ENCODE measurements around the gene SDF4.

SDF4 gene

DNA sequence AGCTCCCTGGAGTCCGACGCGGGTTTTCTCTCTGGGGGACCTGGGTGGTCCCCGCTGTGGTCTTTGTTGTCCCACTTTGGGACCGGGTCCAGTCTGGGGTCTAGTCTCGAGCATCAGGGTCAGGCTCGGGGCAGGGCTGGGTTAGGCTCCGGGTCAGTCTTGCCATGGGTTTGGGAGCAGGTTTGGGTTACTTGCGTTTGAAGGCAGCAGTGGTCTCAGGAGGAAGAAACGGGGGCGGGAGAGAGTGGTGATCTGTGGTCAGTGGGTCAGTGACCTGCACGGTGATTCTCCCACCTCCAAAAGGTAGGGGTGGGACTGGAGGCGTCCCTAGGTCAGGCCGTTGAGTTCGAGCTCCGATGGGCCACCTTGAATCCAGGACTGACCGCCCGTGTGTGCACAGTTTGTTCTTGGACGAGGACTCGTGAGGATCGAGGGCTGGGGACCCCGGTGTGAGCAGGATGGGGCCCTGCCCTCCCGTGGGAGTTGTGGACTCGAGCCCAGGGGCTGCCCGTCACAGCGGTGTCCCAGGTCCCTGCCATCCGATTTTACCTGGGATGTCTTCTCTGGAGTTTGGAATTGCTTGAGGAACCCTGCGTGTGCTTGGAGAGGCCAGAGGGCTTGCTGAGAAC, 2.5 kb upstream of the SDF4 start:
- TF ChIP-seq, protein P1, sequence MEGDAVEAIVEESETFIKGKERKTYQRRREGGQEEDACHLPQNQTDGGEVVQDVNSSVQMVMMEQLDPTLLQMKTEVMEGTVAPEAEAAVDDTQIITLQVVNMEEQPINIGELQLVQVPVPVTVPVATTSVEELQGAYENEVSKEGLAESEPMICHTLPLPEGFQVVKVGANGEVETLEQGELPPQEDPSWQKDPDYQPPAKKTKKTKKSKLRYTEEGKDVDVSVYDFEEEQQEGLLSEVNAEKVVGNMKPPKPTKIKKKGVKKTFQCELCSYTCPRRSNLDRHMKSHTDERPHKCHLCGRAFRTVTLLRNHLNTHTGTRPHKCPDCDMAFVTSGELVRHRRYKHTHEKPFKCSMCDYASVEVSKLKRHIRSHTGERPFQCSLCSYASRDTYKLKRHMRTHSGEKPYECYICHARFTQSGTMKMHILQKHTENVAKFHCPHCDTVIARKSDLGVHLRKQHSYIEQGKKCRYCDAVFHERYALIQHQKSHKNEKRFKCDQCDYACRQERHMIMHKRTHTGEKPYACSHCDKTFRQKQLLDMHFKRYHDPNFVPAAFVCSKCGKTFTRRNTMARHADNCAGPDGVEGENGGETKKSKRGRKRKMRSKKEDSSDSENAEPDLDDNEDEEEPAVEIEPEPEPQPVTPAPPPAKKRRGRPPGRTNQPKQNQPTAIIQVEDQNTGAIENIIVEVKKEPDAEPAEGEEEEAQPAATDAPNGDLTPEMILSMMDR (IDR thresholded peaks at IDR 0.05; ENCODE audit: low read depth, low read length, missing control alignments): no peak
- no peak for DNase-seq (ENCODE audit: extremely low read depth, low read depth)
- no peak overlapping the region for H3K4me3 ChIP-seq (replicated peaks; ENCODE audit: low read depth, low read length)

DNA sequence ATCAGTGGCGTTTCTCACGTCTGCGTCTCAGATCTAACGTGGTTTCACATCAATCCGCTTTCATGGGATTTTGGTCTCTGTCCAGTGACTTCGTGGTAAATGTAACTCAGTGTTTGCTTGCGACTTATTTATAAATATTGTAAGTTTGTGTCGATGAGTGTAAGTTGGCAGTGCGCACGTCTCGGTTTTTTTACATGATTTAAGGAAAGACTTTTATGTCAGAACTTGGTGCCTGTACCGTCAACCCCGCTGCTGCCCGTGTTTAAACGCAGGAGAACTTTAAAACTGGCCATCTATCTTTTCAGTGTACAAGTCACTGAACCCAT, 1.7 kb upstream of the SDF4 start:
- TF ChIP-seq, protein P1 (IDR thresholded peaks at IDR 0.05; ENCODE audit: low read depth, low read length, missing control alignments): no peak
- no peak for DNase-seq (ENCODE audit: extremely low read depth, low read depth)
- peak overlapping the region; percentile 7; the same call in 1 of the 2 replicates for H3K4me3 ChIP-seq (replicated peaks; ENCODE audit: low read depth, low read length)

DNA sequence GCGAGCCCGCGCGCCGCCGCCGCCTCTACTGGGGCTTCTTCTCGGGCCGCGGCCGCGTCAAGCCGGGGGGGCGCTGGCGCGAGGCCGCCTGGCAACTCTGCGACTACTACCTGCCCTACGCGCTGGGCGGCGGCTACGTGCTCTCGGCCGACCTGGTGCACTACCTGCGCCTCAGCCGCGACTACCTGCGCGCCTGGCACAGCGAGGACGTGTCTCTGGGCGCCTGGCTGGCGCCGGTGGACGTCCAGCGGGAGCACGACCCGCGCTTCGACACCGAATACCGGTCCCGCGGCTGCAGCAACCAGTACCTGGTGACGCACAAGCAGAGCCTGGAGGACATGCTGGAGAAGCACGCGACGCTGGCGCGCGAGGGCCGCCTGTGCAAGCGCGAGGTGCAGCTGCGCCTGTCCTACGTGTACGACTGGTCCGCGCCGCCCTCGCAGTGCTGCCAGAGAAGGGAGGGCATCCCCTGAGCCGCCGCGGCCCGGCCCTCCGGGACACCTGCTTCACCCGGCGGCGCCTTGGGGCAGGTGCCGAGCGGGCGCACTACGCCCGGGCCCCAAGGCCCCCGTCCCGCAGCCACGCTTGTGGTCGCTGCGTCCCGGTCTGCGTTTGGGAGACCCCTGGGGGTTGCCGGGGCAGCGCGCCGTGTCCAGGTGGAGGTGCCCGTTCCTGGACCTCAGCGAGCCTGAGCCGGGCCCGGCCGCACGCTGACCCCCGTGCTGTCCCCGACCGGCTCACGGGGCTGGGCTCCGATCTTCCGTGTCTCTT, 1.2 kb upstream of the SDF4 start:
- no peak for DNase-seq (ENCODE audit: extremely low read depth, low read depth)
- H3K4me3 ChIP-seq (replicated peaks; ENCODE audit: low read depth, low read length): peak overlapping the region; percentile 31
- TF ChIP-seq, protein P1 (IDR thresholded peaks at IDR 0.05; ENCODE audit: low read depth, low read length, missing control alignments): no peak

- peak within 1 kb of the TSS; percentile 96 for H3K4me3 ChIP-seq (replicated peaks; ENCODE audit: low read depth, low read length)
- no peak for DNase-seq (ENCODE audit: extremely low read depth, low read depth)
- TF ChIP-seq, protein P1 (IDR thresholded peaks at IDR 0.05; ENCODE audit: low read depth, low read length, missing control alignments): no peak
Measured at GRCh38 chr1:1232208-1232795, 501 bp upstream of the SDF4 start, which contains the start of gene B3GALT6. Gene B3GALT6, plus strand, starts transcription at chr1:1232237. Its CDS starts 42 bp downstream, at chr1:1232279.

DNA sequence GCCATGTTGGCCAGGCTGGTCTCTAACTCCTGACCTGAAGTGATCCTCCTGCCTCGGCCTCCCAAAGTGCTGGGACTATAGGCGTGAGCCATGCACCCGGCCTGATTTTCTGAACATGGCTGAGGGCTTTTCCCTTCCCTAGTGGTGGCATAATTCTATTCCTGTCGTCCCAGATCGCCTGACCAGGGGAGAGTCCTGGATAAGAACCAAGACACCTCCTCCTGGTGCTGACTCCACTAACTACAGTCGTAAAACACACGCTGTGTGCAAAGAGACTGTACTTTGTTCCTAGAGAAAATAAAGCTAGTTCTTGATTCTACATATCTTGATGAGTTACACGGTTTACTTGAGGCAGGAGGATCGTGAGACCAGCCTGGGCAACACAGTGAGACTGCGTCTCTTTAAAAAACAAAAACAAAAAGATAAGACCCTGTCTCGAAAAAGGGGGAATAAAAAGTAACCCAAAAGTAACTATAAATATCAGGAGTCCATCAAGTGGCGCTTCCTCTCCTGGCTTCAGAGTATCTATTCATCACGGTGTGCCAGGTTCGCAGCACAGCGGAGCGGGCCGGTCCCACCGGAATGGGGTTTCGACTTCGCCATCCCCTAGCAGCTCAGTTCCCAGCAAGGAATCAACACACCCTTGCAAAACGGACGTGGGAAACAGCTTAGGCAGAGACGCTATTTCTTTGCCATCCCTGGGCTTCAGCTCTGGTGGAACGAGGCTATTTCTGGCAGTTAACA, 973 bp downstream of the SDF4 start:
- peak; percentile 44 for DNase-seq (ENCODE audit: extremely low read depth, low read depth)
- TF ChIP-seq, protein P1 (IDR thresholded peaks at IDR 0.05; ENCODE audit: low read depth, low read length, missing control alignments): peak; percentile 37
- peak overlapping the region; percentile 96 for H3K4me3 ChIP-seq (replicated peaks; ENCODE audit: low read depth, low read length)

DNA sequence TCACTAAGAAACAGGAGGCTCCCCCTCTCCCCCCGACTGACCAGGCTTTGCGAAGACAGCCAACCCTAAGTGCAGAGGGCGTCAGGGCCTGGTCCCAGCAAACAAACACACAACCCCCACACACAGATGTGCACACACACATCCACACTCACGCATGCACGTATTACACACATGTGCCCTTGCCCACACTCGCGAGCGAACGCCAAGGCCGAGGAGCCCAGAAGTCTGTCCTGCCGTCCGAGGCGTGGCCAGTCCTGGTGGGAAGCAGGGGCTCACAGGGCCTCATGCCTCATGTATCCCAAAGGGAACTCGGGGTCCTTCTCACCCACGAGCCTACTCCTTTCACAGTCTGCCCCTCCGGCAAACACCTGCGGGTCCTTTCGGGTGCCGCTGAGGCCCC, 2.0 kb downstream of the SDF4 start:
- H3K4me3 ChIP-seq (replicated peaks; ENCODE audit: low read depth, low read length): peak overlapping the region; percentile 96
- TF ChIP-seq, protein P1 (IDR thresholded peaks at IDR 0.05; ENCODE audit: low read depth, low read length, missing control alignments): no peak
- no peak for DNase-seq (ENCODE audit: extremely low read depth, low read depth)

All from HFF-Myc (cell line).